Suppressor macrophage treated with lipopolysaccharide for 4 hours (primary cell): ENCODE measurements around the gene MRPL58.

Experiments
- DNase-seq: peaks from one replicate; pipeline ENCODE4 v3.0.0-alpha.2; 2020

Gene MRPL58

GRCh38 chr17:75048249-75048878 is 35.9 kb downstream of the MRPL58 start:
- DNase-seq, result no peak

- no peak for DNase-seq
Observed at GRCh38 chr17:75049057-75049456, 36.6 kb downstream of the MRPL58 start.

GRCh38 chr17:75049706-75050105 is 37.2 kb downstream of the MRPL58 start:
- DNase-seq, result no peak

- no peak for DNase-seq
Observed at GRCh38 chr17:75051941-75052340, 39.5 kb downstream of the MRPL58 start.

- DNase-seq, result peak; percentile 52
Observed at GRCh38 chr17:75059369-75060345, 47.2 kb downstream of the MRPL58 start.

- DNase-seq, result no peak
Observed at GRCh38 chr17:75060434-75061054, 48.1 kb downstream of the MRPL58 start.

- no peak for DNase-seq
Observed at GRCh38 chr17:75061055-75061438, 48.6 kb downstream of the MRPL58 start.

- no peak for DNase-seq
Observed at GRCh38 chr17:75061618-75062017, 49.1 kb downstream of the MRPL58 start.

- no peak for DNase-seq
Observed at GRCh38 chr17:75063201-75063600, 50.7 kb downstream of the MRPL58 start.

GRCh38 chr17:75063626-75064025 is 51.2 kb downstream of the MRPL58 start:
- no peak for DNase-seq

- DNase-seq, result no peak
Observed at GRCh38 chr17:75064040-75064439, 51.6 kb downstream of the MRPL58 start.

GRCh38 chr17:75064460-75064859 is 52.0 kb downstream of the MRPL58 start:
- DNase-seq, result no peak

- DNase-seq, result no peak
Observed at GRCh38 chr17:75064867-75065561, 52.5 kb downstream of the MRPL58 start.

GRCh38 chr17:75065562-75066151 is 53.2 kb downstream of the MRPL58 start:
- peak; percentile 48 for DNase-seq

GRCh38 chr17:75067856-75068255 is 55.4 kb downstream of the MRPL58 start:
- DNase-seq, result no peak

GRCh38 chr17:75068750-75069149 is 56.3 kb downstream of the MRPL58 start:
- no peak for DNase-seq

GRCh38 chr17:75069783-75070182 is 57.3 kb downstream of the MRPL58 start:
- DNase-seq, result no peak
